GM13976 (cell line): ENCODE measurements around the gene HSPA12A.

Experiments used
- DNase-seq: peaks from one replicate; pipeline ENCODE4 v3.0.0; 2012; ENCODE audit warnings: low spot score
- CTCF ChIP-seq: IDR thresholded peaks from 2 replicates; pipeline ENCODE4 v1.5.1; 2012; ENCODE audit warnings: borderline replicate concordance, mild to moderate bottlenecking; ENCODE audit not compliant: insufficient read depth; ENCODE audit errors: extremely low read depth, missing control alignments, control extremely low read depth
- in situ Hi-C: fragments of 300-500 bp; cut with MboI; formaldehyde crosslinking; loops from one replicate; pipeline ENCODE4 v1.12.0; 2022; ENCODE audit warnings: low sequenced_read_pairs, mixed read lengths, inconsistent platforms; ENCODE audit not compliant: unreplicated experiment

Gene HSPA12A

GRCh38 chr10:116777006-116777405 is 34.6 kb upstream of the HSPA12A start:
- in situ Hi-C loops: loop anchor here (25.0 kb wide), 1 partner anchor 90 kb away; no protein-coding TSS in a partner anchor
- no peak for TF ChIP-seq CTCF
- no peak for DNase-seq

- TF ChIP-seq CTCF: no peak
- in situ Hi-C loops: loop anchor here (25.0 kb wide), 1 partner anchor 88 kb away; no protein-coding TSS in a partner anchor
These were observed 33.4 kb upstream of the HSPA12A start for GRCh38 chr10:116775488-116776400.

DNA sequence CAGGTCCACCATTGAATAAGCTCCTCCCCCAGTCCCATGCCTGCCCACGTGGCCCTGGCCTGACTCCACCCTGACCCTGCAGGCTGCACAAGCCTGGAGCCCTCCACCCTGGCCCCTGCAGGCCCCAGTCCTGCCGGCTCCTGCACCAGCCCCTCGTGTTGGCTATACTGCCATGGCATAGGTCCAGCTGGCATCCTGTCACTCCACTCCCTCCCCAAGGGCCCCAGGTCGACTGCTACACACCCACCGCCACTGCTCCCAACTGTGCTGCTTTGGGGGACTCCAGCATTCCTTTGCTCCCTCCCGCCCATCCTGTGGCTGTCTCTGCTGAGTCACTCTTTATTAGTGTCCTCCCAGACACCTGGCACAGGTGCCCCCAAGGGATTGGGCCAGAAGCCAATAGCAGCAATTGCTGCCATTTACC is 32.4 kb upstream of the HSPA12A start:
- no peak for TF ChIP-seq CTCF
- DNase-seq: no peak
- in situ Hi-C loops: loop anchor here (25.0 kb wide), 1 partner anchor 87 kb away; no protein-coding TSS in a partner anchor

More at GRCh38 chr10:116775488-116776400, 33.4 kb upstream of the HSPA12A start:
- no peak for DNase-seq

GRCh38 chr10:116772909-116773705 is 30.7 kb upstream of the HSPA12A start:
- DNase-seq: no peak
- TF ChIP-seq CTCF: no peak
- in situ Hi-C loops: no loop called here

DNA sequence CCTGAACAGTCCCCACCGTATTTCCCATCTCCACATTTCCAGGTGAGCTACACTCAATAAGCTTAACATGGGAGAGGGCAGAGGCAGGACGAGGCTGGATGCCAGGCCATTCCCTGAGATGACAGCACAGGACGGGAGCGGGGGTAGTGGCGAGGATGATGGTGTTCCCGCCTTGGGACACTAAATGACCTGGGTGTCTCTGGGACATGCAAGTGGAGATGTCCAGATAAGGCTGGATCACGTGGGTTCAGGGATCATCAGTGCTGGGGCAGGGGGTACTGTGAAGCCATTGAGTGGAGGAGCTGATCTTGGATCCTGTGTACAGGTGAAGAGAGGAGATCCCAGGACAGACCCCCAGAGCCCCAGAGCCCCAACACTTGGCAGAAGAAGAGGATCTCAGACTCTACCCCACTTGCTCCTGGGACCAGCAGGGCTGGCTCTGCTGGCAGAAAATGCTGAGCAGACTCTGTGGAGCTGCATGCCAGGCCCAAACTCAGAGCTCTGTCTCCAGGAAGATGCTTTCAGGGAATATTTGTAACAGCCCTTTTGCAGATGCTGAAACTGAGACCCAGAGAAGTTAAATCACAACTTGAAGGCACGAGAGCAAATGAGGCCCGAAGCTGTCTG is 29.7 kb upstream of the HSPA12A start:
- no peak for DNase-seq
- in situ Hi-C loops: no loop called here

More for the DNA sequence above, 29.7 kb upstream of the HSPA12A start:
- no peak for TF ChIP-seq CTCF
